Measurements from ENCODE around the gene GNAI3. TPM values are rescaled to one million over a fixed set of nuclear protein-coding genes. Genes with fewer than 3 reads are reported as not detected.
A peak's percentile ranks its signal among the peaks of the same experiment; 100 is the strongest.

GNAI3 gene
- total RNA-seq, 1 donor from 2014 or later = 6.6 TPM

DNA sequence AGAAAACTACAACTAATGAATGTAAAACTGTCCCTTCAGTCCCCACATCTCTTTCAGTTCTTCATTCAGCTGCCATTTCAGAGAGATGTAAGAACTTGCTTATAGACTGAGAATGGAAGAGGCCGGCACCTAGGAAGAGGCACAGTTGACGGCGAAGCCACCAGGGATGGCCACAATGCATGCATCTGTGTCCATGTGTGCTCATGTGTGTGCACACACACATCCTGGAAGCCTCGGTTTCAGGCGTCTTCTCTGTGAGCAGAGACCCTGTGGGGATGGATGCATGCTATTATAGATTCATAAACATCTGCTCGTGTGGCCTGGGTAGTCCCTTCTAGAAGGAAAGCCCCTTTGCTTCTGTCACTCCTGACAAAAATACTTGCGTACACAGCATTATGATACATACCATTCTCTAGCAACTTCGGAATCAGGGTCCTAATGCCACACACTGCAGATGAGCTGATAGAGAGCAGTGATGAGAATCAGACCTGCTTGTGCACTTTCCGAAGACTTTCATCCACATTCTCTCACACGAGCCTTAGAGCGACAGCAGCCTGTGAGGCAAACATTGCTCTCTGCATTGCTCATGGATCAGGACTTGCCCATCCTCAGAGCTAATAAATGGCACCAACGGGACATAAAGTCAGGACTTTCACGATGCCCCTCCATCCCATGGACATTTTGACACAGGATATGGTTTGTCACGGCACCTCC, 21.2 kb upstream of the GNAI3 start:
- DNase-seq (ENCODE audit: low spot score) = no peak

DNA sequence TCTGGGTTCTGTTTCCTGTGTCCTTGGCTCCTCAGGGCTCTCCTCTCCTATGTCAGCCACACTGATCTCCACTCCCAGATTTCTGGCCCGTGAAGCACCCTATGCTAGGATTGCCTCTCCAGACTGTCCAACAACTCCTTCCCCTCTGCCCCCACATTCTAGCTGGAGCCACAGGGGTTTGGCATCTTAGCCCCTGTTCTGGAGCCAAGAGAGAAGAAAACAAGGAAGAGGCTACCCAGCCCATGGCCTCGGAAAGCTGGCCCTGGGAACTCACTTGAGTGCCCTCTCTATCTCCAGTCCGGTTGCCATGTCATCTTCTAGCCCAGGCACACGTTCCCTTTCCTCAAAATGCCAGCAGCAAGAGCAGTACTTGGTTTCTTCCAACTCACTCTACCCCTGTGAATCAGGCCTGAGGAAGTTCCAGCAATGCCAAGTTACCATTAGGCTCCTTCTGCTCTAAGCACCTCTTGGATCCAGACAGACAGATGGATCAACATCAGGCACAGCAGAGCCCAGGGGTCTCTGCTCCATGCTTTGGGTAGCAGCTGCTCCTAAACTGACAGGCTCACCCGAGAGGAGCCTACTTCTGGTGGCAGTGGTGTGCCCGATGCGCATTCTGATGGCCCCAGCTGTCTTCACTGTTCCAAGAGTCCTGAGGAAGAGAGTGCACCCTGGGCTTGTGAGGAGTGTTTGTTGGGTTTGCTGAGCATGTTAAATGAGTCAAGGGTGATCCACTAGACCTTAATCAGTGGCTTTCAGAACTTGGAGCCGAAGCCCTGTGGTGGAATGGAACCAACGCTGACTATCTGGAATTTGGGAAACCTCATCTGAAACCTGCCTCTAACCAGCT, 20.3 kb upstream of the GNAI3 start:
- no peak for DNase-seq (ENCODE audit: low spot score)

DNA sequence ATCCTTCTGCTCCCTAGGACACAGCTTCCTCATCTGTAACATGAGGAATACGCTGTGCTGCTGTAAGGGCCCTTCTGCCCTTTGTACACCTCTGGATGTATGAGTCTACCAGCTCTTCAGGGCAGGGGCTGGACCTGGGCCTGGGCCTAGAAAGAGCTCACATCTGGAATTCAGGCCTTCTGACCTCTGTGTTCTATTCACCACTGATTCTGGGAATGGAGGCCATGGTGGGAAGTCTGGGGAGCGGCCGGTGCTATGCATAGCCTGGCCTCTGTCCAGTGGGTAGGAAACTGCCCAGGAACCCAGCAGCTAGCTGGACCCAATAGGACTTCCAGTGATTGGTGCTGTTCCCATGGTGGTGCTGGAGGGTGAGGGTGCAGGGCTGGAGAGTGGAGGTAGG, 19.7 kb upstream of the GNAI3 start:
- DNase-seq (ENCODE audit: low spot score) = no peak

DNA sequence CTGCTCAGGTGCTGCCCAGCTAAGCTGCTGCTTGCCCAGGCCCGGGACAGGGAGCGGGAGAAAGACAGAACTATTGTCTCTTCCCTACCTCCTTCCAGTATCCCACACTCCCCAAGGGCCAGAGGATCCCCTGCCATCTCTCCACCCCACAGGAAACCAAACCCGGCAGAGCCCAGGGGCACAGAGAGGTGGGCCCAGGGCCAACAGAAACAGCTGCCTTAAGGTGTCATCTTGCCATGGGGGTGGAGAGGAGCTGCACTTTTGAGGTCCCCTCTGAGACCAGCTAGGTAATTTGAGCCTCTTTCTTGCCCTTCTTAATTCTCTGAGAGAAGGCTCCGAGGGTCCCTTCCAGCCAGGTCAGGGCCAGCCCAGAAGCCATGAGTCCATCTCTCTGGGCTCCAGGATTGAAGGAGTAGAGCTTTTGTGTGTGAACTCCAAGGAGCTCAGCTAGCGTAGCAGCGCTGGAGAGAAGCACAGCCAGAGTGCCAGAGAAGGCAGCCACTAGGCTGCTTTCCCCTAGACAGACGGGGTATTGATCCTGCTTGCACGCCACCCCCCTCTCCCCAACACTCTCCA, 18.4 kb upstream of the GNAI3 start:
- no peak for DNase-seq (ENCODE audit: low spot score)

DNA sequence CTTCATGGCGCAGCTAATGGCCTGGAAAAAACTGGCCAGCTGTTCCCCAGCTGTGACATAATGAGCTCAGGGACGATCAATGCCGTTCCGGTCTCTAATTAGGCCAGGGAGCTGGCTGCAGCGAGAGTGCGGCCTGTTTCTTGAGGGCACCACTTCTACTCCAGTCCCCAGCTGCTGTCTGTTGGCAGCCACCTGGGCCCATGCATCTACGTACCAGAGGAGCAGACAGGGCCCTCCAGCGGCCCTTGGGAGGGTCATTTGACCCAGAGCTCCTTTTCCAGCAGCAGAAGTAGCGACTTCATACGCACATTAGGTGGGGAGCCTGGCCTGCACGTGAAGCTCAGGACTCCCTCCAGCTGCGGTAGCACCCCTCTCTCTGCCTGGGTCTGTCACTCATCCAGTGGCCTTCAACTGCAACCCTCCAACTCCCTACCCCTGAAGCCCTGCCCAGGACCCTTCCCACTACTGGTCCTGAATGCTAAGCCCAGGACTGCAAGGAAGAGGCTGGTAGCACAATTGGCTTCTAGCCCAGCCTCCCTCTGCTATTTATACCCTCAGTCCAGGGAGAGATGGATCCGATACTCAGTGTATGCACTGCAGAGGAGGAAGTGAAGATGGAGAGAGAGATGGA, 17.8 kb upstream of the GNAI3 start:
- no peak for DNase-seq (ENCODE audit: low spot score)

DNA sequence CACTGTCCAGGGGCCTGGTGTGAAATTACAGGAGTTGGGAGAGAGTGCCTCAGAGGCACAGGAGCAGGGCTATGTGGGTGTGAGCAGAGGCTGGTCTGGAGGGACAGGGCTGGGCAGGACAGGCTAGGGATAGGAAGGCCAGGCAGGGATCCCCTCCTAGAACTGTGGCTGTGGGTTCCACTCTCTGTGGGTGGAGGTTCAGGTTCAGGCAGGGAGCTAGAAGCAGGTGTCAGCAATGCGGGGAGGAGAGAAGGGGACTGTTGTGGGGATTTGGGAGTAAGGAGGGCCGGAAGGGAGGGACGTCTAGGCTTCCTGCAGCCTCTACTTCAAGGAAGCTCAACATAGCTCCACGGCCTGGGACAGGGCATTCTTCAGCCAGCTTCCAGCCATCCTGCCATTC, 17.0 kb upstream of the GNAI3 start:
- no peak for DNase-seq (ENCODE audit: low spot score)

DNA sequence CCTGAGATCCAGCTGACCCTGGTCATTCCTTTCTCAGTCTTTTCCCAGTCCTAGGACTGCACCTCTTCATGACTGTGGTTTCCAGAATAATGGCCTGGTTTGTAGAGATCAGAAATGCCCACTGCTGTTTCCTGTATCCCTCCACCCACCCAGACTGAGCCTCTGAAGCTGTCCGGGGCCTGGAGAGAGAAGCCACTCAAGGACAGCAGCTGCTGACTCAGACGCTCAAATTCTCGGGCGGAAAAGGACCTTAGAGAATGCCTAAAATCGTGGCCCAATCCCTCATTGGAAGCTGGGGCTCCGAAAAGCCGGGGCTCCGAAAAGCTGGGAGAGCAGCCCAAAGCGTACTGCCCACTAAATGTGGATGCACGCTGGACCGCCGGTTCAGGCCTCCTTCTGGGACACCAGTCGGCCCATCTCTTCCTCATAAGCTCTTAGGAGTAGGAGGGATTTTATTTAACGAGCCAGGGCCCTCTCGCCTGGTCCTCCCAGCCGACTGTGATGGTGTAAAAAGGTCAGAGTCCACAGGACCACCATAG, 16.5 kb upstream of the GNAI3 start:
- peak; percentile 44 for DNase-seq (ENCODE audit: low spot score)

DNA sequence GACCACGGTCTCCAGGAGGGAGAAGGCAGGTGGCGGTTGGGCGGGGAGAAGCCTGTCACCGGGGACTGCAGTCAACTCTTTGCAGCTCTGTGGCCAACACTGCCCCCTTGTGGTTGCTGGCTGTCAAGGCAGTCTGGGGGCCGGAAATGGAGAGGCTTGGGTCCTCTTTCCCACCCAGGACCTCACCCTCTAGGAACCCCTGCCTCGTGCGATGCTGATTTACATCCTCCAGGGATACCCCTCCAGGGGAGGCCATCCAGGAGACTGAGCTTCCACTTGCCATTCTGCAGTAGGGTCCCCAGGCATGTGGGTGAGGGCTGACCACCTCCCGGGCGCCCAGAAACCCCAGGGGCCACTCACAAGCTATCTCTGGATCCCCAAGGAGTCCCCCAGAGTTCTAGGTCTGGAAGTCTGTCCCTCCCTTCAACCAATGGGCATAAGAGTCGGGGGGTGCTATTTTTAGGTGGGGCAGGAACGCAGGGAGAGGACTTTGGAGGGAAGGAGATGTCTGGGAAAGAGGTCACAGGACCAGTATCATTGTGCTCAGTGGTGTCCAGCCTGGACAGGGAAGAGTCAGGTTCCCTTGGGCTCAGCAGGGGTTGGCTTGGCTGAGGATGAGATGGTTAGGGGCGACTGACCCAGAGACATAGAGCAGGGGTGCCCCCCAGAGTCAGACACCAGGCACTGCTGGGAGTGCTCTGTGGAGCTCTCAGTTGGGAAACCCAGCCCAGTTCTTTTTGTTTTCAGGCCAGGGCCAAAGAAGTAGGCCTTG, 15.9 kb upstream of the GNAI3 start:
- peak; percentile 89 for DNase-seq (ENCODE audit: low spot score)

DNA sequence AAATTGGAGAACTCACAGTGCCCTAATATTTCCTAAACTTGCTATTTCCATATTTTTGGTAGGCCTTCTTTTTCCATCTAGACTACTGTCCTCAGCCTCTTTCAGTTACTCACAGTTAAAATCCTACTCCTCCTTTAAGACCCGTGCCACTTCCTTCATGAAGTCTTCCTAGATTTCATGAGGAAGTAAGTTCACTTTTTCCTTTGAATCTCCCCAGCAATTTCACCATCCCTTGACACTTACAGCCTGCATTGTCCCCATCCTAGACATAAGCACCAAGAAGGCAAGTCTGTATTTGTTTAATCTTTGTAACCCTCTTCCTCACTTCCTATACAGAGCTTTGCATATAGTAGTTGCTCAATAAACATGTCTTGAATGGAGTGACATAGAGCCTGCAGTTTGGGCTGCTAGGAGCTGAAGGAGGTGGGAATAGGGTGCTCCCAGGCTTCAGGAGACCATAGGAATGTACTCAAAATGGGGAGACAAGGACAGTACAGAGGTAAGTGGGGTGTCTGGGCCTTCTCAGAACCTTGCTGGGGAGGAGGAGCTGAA, 14.0 kb upstream of the GNAI3 start:
- DNase-seq (ENCODE audit: low spot score) = no peak

DNA sequence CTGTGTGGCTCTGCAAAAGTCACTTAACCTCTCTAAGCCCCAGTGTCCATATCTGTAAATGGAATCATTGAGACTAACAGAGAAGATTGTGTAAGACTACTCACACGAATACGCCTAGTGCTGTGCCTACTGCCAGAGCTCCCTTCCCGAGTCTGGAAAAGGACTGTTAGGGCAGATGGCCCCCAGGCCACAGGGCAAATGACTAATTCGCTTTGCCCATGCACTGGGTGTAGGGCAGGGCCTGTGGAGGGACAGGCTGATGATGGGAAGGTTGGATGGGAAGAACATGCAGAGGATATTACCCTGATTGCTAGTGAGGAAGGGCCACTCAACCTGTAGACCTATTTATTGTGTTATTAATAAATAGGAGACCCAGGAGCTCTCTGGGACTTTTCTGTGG, 12.9 kb upstream of the GNAI3 start:
- DNase-seq (ENCODE audit: low spot score) = no peak

DNA sequence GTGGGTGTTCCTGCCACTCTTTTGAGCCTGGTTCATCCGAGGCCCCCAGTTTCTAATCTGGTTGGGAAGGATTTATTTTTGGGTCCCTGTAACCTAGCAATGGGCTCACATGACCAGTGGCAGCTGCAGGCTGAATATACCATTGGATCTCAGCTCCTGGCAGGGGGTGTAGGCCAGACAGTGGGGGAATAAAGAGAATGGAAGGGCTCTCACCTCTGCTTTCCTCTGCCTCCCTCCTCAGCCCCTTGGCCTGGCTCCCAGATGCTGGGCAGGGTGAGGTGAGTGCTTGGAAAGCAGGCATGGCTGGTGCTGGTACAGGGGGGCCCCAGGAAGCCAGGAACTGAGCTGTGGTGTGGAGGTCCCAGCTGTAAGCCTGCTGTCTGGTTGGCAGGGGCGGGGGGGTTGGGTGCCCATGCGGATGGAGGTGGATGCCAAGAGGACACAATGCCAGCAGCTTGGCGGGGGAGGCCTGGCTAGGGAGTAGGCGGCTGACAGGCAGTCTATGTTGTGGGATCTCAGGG, 12.4 kb upstream of the GNAI3 start:
- no peak for DNase-seq (ENCODE audit: low spot score)

DNA sequence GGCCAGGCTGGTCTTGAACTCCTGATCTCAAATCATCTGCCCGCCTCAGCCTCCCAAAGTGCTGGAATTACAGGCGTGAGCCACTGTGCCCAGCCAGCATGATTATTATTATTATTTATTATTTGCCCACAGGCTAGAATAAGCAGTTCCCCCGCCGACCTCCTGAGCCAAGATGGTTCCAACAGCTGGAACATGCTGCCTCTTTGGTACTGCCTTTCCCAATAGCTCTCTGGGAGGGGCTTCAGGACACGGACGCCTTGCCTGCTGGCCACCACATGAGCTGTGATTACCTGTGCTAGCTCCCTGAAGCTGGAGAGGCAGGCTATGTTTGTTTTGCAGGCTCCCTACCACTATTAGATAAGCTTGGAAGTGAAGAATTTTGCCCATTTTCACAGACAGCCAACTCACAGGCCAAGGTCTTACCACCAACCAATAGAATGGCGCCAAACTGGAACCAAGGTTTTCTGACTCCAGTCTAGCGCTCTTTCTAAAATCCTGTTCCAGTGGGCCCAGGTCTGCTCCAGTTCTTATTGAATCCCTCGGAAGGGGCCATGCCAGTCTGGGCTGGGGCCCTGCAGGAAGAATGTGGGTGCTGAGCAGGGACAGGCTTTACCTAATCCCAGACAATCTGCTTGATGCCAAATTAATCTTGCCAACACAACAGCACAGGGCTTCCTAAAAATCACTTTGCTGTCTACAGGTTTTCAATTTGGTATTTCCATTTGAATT, 10.8 kb upstream of the GNAI3 start:
- no peak for DNase-seq (ENCODE audit: low spot score)

DNA sequence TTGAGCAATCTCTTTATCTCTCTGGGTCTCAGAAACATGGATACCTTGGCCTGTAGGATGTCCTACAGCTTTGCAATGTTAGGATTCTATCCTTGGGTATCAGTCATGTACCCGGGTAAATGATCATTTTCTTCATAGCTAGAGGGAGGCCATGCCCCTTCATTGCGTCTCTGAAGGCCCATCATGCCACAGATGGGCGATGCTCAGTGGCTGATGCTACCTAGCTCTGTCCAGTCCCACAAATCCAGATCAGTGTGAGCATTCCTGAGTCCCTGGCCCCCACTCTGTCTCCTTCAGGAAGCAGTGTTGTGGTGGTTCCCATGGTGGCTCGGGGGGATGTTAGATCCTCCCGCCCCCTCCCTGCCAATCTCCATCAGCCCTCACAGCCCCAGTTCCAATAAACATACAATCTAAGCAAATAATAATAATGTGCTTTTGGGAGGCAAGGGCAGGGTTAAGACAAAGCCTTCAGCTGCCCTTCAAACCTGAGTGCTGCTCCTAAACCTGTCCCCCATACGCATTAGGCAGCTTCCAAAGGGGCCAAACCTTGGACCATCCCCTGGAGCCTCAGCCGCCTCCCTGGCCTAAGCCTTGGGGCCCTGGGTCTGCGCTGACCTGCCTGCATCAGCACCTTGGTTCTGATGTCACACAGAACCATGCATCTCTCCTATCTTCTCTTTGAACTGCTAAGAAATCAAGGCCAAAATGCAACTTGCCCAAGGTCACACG, 9.4 kb upstream of the GNAI3 start:
- no peak for DNase-seq (ENCODE audit: low spot score)

DNA sequence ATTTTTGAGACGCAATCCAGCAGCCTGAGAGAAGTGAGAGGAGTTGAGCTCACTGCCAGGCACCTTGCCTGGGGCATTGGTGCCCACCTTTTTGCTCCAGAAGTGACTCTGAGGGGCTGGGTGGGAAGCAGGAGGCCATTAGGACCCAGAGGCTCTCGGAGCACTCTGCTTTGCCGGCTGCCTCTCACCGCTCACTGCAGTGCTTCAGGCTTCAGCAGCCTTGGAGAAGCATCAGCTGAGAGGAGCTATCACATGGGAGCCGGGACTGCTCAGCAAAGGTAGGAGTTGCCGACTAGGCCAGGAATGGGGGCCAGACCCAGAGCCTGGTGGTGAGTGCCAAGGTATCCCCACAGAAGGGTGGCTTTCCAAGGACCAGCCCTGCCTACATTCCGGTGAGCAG, 8.7 kb upstream of the GNAI3 start, which contains the start of gene GPR61:
TSS of gene GPR61 (plus strand) at position 197 of the 400 bp plus-strand sequence. CDS start 3,151 bp downstream, outside the sequence.
- DNase-seq (ENCODE audit: low spot score) = no peak

DNA sequence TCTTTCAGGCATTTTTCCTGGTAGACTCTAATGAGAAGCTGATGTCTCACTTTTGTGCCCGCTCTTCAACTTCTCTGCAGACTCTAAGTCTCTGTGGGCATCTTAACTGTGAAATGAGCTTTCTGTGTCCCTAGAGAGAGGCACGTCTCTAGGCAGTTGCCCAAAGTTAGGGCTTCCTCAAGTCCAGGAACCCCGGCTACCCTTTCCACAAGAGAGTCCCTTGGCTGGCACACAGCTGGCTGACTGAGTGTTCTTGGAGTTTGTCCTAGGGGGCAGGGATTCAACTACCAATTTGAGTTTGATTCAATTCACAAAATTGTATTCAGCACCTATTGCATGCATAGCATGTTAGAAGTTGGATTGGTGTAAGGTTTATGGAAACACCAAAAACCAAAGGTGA, 7.3 kb upstream of the GNAI3 start:
- DNase-seq (ENCODE audit: low spot score) = no peak

DNA sequence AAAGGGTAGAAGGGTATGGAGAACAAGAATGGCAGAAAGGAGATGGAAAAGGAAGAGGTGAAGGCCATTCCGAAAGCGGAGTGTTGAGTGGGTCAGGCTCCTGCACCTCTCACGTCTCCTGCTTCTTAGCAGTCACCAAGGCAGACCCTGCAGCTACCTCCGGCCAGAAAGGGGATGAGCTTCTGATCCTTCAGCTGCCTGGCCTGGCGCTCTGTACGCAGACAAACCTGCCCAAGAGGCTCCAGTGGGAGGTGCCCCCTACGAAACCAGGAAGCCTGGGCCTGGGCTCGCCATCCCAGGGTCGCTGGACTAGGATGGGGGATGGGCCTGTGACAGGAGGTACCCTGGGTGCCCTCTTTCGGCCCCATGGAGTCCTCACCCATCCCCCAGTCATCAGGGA, 5.8 kb upstream of the GNAI3 start:
- DNase-seq (ENCODE audit: low spot score) = no peak

DNA sequence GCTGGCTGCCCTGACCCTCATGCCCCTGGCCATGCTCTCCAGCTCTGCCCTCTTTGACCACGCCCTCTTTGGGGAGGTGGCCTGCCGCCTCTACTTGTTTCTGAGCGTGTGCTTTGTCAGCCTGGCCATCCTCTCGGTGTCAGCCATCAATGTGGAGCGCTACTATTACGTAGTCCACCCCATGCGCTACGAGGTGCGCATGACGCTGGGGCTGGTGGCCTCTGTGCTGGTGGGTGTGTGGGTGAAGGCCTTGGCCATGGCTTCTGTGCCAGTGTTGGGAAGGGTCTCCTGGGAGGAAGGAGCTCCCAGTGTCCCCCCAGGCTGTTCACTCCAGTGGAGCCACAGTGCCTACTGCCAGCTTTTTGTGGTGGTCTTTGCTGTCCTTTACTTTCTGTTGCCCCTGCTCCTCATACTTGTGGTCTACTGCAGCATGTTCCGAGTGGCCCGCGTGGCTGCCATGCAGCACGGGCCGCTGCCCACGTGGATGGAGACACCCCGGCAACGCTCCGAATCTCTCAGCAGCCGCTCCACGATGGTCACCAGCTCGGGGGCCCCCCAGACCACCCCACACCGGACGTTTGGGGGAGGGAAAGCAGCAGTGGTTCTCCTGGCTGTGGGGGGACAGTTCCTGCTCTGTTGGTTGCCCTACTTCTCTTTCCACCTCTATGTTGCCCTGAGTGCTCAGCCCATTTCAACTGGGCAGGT, 5.0 kb upstream of the GNAI3 start:
- DNase-seq (ENCODE audit: low spot score) = no peak

DNA sequence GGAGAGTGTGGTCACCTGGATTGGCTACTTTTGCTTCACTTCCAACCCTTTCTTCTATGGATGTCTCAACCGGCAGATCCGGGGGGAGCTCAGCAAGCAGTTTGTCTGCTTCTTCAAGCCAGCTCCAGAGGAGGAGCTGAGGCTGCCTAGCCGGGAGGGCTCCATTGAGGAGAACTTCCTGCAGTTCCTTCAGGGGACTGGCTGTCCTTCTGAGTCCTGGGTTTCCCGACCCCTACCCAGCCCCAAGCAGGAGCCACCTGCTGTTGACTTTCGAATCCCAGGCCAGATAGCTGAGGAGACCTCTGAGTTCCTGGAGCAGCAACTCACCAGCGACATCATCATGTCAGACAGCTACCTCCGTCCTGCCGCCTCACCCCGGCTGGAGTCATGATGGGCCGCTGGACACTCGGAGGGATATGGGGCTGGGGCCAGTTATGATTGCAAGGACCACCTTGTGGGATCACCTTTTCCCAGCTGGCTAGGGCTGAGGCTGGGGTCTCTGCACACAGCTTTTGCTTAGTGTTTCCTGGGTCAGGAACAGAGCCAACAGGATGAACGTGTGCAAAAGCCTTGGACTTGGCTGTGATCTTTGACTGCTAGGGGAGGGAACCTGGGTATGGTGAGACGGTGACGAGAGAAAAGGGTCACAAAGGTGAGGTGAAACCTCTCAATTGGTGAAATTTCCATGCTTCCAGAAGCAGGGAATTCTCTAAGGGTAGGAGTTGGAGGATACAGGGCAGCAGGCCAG, 4.3 kb upstream of the GNAI3 start:
- DNase-seq (ENCODE audit: low spot score) = no peak
